ENCODE data around the gene TRIM14.

Gene TRIM14

GRCh38 chr9:98071737-98072136 lies 47.3 kb downstream of the TRIM14 start:
- no peak for TF ChIP-seq FOXP2 (optimal IDR thresholded peaks at IDR 0.05; ENCODE audit: borderline replicate concordance, extremely low read depth, extremely low read length, insufficient read depth)
- no peak for TF ChIP-seq REST (IDR thresholded peaks at IDR 0.05; ENCODE audit: insufficient read depth in 1 of 2, low read depth in 2 of 2, low read length in 2 of 2)
- TF ChIP-seq SIN3A (IDR thresholded peaks at IDR 0.05; ENCODE audit: borderline replicate concordance, insufficient read depth, low read length), result no peak
- no peak for TF ChIP-seq TAF1 (IDR thresholded peaks at IDR 0.05; ENCODE audit: borderline replicate concordance, insufficient read depth, low read length)
- TF ChIP-seq POLR2AphosphoS5 (IDR thresholded peaks at IDR 0.05; ENCODE audit: low read depth, low read length), result no peak

- TF ChIP-seq POLR2AphosphoS5 (IDR thresholded peaks at IDR 0.05; ENCODE audit: low read depth, low read length) (no peak), TAF1 (IDR thresholded peaks at IDR 0.05; ENCODE audit: borderline replicate concordance, insufficient read depth, low read length) (no peak), REST (IDR thresholded peaks at IDR 0.05; ENCODE audit: insufficient read depth in 1 of 2, low read depth in 2 of 2, low read length in 2 of 2) (no peak), FOXP2 (optimal IDR thresholded peaks at IDR 0.05; ENCODE audit: borderline replicate concordance, extremely low read depth, extremely low read length, insufficient read depth) (no peak), SIN3A (IDR thresholded peaks at IDR 0.05; ENCODE audit: borderline replicate concordance, insufficient read depth, low read length) (no peak)
Observed at GRCh38 chr9:98070704-98071103, 48.3 kb downstream of the TRIM14 start.

- TF ChIP-seq POLR2AphosphoS5 (IDR thresholded peaks at IDR 0.05; ENCODE audit: low read depth, low read length) (no peak), TAF1 (IDR thresholded peaks at IDR 0.05; ENCODE audit: borderline replicate concordance, insufficient read depth, low read length) (no peak), FOXP2 (optimal IDR thresholded peaks at IDR 0.05; ENCODE audit: borderline replicate concordance, extremely low read depth, extremely low read length, insufficient read depth) (no peak), REST (IDR thresholded peaks at IDR 0.05; ENCODE audit: insufficient read depth in 1 of 2, low read depth in 2 of 2, low read length in 2 of 2) (no peak), SIN3A (IDR thresholded peaks at IDR 0.05; ENCODE audit: borderline replicate concordance, insufficient read depth, low read length) (no peak)
Observed at GRCh38 chr9:98069551-98069950, 49.5 kb downstream of the TRIM14 start.

GRCh38 chr9:98067184-98067583 lies 51.8 kb downstream of the TRIM14 start:
- TF ChIP-seq SIN3A (IDR thresholded peaks at IDR 0.05; ENCODE audit: borderline replicate concordance, insufficient read depth, low read length) (no peak), FOXP2 (optimal IDR thresholded peaks at IDR 0.05; ENCODE audit: borderline replicate concordance, extremely low read depth, extremely low read length, insufficient read depth) (no peak), POLR2AphosphoS5 (IDR thresholded peaks at IDR 0.05; ENCODE audit: low read depth, low read length) (no peak), TAF1 (IDR thresholded peaks at IDR 0.05; ENCODE audit: borderline replicate concordance, insufficient read depth, low read length) (no peak), REST (IDR thresholded peaks at IDR 0.05; ENCODE audit: insufficient read depth in 1 of 2, low read depth in 2 of 2, low read length in 2 of 2) (no peak)

- TF ChIP-seq TAF1 (IDR thresholded peaks at IDR 0.05; ENCODE audit: borderline replicate concordance, insufficient read depth, low read length) (no peak), REST (IDR thresholded peaks at IDR 0.05; ENCODE audit: insufficient read depth in 1 of 2, low read depth in 2 of 2, low read length in 2 of 2) (no peak), POLR2AphosphoS5 (IDR thresholded peaks at IDR 0.05; ENCODE audit: low read depth, low read length) (no peak), FOXP2 (optimal IDR thresholded peaks at IDR 0.05; ENCODE audit: borderline replicate concordance, extremely low read depth, extremely low read length, insufficient read depth) (no peak), SIN3A (IDR thresholded peaks at IDR 0.05; ENCODE audit: borderline replicate concordance, insufficient read depth, low read length) (no peak)
Observed at GRCh38 chr9:98066235-98066634, 52.8 kb downstream of the TRIM14 start.
